Measurements from ENCODE around the gene MTX2.
"Not testable (repeated sequence)": the region's sequence is repeated elsewhere in the genome, so short reads cannot be mapped to it uniquely, and the experiment has no call there.

The MTX2 gene

GRCh38 chr2:176368349-176368748 lies 99.1 kb downstream of the MTX2 start:
- no peak overlapping the region for H3K4me3 ChIP-seq (ENCODE audit: low read depth, low read length)
- DNase-seq (ENCODE audit: low read depth): no peak
- no peak for TF ChIP-seq MAX (IDR thresholded peaks at IDR 0.05; ENCODE audit: low read depth, low read length)
- TF ChIP-seq POLR2A (IDR thresholded peaks at IDR 0.05; ENCODE audit: extremely low read depth, insufficient read length): no peak
- TF ChIP-seq CTCF (IDR thresholded peaks at IDR 0.05; ENCODE audit: low read depth, low read length): no peak
- TF ChIP-seq MYC (IDR thresholded peaks at IDR 0.05; ENCODE audit: low read depth, low read length): no peak

- no peak overlapping the region for H3K4me3 ChIP-seq (ENCODE audit: low read depth, low read length)
- no peak for TF ChIP-seq MAX (IDR thresholded peaks at IDR 0.05; ENCODE audit: low read depth, low read length)
- TF ChIP-seq MYC (IDR thresholded peaks at IDR 0.05; ENCODE audit: low read depth, low read length): no peak
- TF ChIP-seq POLR2A (IDR thresholded peaks at IDR 0.05; ENCODE audit: extremely low read depth, insufficient read length): no peak
- no peak for TF ChIP-seq CTCF (IDR thresholded peaks at IDR 0.05; ENCODE audit: low read depth, low read length)
- DNase-seq (ENCODE audit: low read depth): no peak
Observed at GRCh38 chr2:176370467-176371171, 101.4 kb downstream of the MTX2 start.

- DNase-seq (ENCODE audit: low read depth); H3K4me3 ChIP-seq (ENCODE audit: low read depth, low read length): not testable (repeated sequence)
Observed at GRCh38 chr2:176373155-176373554, 103.9 kb downstream of the MTX2 start.

- TF ChIP-seq MYC (IDR thresholded peaks at IDR 0.05; ENCODE audit: low read depth, low read length) (no peak), CTCF (IDR thresholded peaks at IDR 0.05; ENCODE audit: low read depth, low read length) (no peak), POLR2A (IDR thresholded peaks at IDR 0.05; ENCODE audit: extremely low read depth, insufficient read length) (no peak), MAX (IDR thresholded peaks at IDR 0.05; ENCODE audit: low read depth, low read length) (no peak)
- DNase-seq (ENCODE audit: low read depth): no peak
Observed at GRCh38 chr2:176378323-176378722, 109.1 kb downstream of the MTX2 start.

GRCh38 chr2:176380341-176380740 lies 111.1 kb downstream of the MTX2 start:
- TF ChIP-seq POLR2A (IDR thresholded peaks at IDR 0.05; ENCODE audit: extremely low read depth, insufficient read length) (no peak), CTCF (IDR thresholded peaks at IDR 0.05; ENCODE audit: low read depth, low read length) (no peak), MYC (IDR thresholded peaks at IDR 0.05; ENCODE audit: low read depth, low read length) (no peak), MAX (IDR thresholded peaks at IDR 0.05; ENCODE audit: low read depth, low read length) (no peak)
- DNase-seq (ENCODE audit: low read depth): no peak
- H3K4me3 ChIP-seq (ENCODE audit: low read depth, low read length): no peak overlapping the region

More at GRCh38 chr2:176378323-176378722, 109.1 kb downstream of the MTX2 start:
- H3K4me3 ChIP-seq (ENCODE audit: low read depth, low read length): no peak overlapping the region

GRCh38 chr2:176383100-176383499 lies 113.9 kb downstream of the MTX2 start:
- no peak for DNase-seq (ENCODE audit: low read depth)
- H3K4me3 ChIP-seq (ENCODE audit: low read depth, low read length): no peak overlapping the region
- TF ChIP-seq POLR2A (IDR thresholded peaks at IDR 0.05; ENCODE audit: extremely low read depth, insufficient read length): no peak

- no peak overlapping the region for H3K4me3 ChIP-seq (ENCODE audit: low read depth, low read length)
- DNase-seq (ENCODE audit: low read depth): no peak
- no peak for TF ChIP-seq MAX (IDR thresholded peaks at IDR 0.05; ENCODE audit: low read depth, low read length)
- TF ChIP-seq CTCF (IDR thresholded peaks at IDR 0.05; ENCODE audit: low read depth, low read length): no peak
- no peak for TF ChIP-seq MYC (IDR thresholded peaks at IDR 0.05; ENCODE audit: low read depth, low read length)
- TF ChIP-seq POLR2A (IDR thresholded peaks at IDR 0.05; ENCODE audit: extremely low read depth, insufficient read length): no peak
Observed at GRCh38 chr2:176383836-176384442, 114.7 kb downstream of the MTX2 start.
